ENCODE measurements around the gene TRPV5. TPM values are rescaled to one million over a fixed set of nuclear protein-coding genes. Genes with fewer than 3 reads are reported as not detected.

TRPV5 gene
- total RNA-seq, 4 donors from 2014 or later: not detected

DNA sequence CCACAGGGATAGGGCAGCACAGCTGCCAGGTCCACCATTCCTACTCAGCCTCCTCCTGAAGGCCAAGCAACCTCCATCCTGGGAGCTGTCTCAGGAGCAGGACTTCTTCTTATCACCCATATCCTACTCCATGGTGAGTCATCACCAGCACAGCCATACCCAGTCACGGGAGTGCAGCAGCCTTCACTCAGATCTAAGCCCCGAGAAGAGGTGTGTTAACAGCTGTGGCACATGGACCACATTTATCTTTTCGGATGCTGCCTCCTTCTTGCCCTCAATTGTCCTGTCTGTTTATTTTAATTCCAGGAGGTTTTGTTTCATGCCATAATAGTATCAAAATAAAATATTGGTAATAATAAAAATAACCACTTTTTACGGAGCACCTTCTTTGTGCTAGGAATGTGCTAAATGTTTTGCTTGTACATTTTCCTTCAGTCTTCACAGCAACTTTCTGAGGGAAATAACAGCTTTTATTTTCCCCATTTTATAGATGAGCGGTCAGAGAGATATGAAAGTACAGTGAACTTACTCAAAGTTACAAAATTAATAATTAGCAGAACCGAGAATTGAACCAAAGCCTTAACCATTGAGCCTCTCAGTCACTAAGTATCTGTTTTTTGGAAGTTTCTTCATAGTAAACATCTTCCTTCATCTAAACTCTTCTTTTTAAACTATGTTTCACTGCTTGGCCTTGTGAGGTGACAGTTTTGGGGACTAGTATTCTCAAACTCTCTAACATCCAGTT is 31.1 kb upstream of the TRPV5 start:
- H3K4me1 ChIP-seq: no peaks in the 10 kb centered on the region
- intact Hi-C loops (cut with DNase I; ENCODE audit: low total_unique reads) (no loop called here), in situ Hi-C loops (cut with MboI; ENCODE audit: low pct_ligation_motif_present in 1 of 4, low pct_unique_long_range_greater_than_20kb in 1 of 4, low sequenced_read_pairs in 3 of 4) (no loop called here)
- peaks cover 13% of the 10 kb centered on the region for H3K27me3 ChIP-seq
- TF ChIP-seq POLR2AphosphoS5 (IDR thresholded peaks at IDR 0.05): no peak
- WGBS, 2 donors (ENCODE audit: low coverage in 1 of 2): 75 to 82% methylated on average over 5 to 6 of the region's 6 CpGs
- DNase-seq: no peak
- H3K4me3 ChIP-seq: no peak overlapping the region
- no peaks in the 10 kb centered on the region for H3K9me3 ChIP-seq
- no peak overlapping the region for H3K27ac ChIP-seq
- no peaks in the 10 kb centered on the region for H3K36me3 ChIP-seq

DNA sequence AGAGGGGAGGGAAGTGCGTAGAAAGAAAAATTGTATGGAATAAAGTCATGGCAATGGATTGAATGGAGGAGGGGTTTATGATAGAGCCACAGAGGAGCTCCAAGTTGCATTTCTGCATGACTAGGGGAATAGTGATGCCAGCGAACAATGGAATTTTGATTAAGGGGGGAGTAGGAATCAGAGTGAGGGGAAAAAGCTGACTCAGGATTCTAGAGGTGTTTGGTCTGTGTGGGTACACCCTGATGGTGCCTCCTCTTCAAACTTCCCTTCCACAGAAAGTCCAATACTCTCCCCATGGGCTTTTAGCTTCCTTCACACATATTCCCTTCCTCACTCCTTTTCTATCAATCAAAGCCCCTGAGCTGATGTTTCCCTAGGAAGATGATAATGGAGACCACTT is 30.4 kb upstream of the TRPV5 start:
- DNase-seq: no peak
- no peaks in the 10 kb centered on the region for H3K4me1 ChIP-seq

DNA sequence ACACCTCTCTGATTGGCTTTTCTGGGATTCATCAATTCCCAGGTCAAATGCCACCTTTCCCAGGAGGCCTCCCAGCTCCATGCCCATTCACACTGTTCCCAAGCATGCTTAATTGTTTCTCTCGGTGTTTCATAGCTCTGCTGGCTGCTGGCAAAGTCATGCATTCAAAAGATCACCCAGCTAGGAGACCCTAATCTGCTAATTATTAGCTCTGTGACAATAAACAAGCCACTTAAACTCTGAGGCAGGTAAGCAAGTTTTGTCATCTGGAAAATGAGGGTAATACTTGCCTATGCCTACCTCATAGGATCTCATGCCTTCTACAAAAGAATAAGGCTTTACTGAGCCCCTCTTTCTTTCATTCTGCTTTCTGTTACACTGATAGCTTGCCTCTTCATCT is 29.4 kb upstream of the TRPV5 start:
- TF ChIP-seq, protein P1, sequence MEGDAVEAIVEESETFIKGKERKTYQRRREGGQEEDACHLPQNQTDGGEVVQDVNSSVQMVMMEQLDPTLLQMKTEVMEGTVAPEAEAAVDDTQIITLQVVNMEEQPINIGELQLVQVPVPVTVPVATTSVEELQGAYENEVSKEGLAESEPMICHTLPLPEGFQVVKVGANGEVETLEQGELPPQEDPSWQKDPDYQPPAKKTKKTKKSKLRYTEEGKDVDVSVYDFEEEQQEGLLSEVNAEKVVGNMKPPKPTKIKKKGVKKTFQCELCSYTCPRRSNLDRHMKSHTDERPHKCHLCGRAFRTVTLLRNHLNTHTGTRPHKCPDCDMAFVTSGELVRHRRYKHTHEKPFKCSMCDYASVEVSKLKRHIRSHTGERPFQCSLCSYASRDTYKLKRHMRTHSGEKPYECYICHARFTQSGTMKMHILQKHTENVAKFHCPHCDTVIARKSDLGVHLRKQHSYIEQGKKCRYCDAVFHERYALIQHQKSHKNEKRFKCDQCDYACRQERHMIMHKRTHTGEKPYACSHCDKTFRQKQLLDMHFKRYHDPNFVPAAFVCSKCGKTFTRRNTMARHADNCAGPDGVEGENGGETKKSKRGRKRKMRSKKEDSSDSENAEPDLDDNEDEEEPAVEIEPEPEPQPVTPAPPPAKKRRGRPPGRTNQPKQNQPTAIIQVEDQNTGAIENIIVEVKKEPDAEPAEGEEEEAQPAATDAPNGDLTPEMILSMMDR (IDR thresholded peaks at IDR 0.05): no peak
- no peak for TF ChIP-seq POLR2AphosphoS5 (IDR thresholded peaks at IDR 0.05)
- TF ChIP-seq POLR2A (IDR thresholded peaks at IDR 0.05): no peak
- no peak for TF ChIP-seq EP300 (IDR thresholded peaks at IDR 0.05; ENCODE audit: low read depth)
- Histone ChIP-seq H3K4me3 (no peak overlapping the region), H3K9me3 (no peaks in the 10 kb centered on the region), H3K4me1 (no peaks in the 10 kb centered on the region), H3K36me3 (no peaks in the 10 kb centered on the region), H3K27ac (no peak overlapping the region), H3K27me3 (peaks cover 8% of the 10 kb centered on the region)
- intact Hi-C loops (cut with DNase I; ENCODE audit: low total_unique reads): no loop called here
- WGBS, 2 donors (ENCODE audit: low coverage in 1 of 2): 42 to 100% methylated on average over 1 of the region's 1 CpG
- in situ Hi-C loops (cut with MboI; ENCODE audit: low pct_ligation_motif_present in 1 of 4, low pct_unique_long_range_greater_than_20kb in 1 of 4, low sequenced_read_pairs in 3 of 4): no loop called here
- DNase-seq: no peak

More for the DNA sequence above, 30.4 kb upstream of the TRPV5 start:
- no peaks in the 10 kb centered on the region for H3K36me3 ChIP-seq
- 90 to 93% methylated on average over 2 of the region's 2 CpGs for WGBS, 2 donors (ENCODE audit: low coverage in 1 of 2)
- intact Hi-C loops (cut with DNase I; ENCODE audit: low total_unique reads) (no loop called here), in situ Hi-C loops (cut with MboI; ENCODE audit: low pct_ligation_motif_present in 1 of 4, low pct_unique_long_range_greater_than_20kb in 1 of 4, low sequenced_read_pairs in 3 of 4) (no loop called here)
- no peaks in the 10 kb centered on the region for H3K9me3 ChIP-seq
- H3K27me3 ChIP-seq: peaks cover 13% of the 10 kb centered on the region
- no peak overlapping the region for H3K27ac ChIP-seq
- H3K4me3 ChIP-seq: no peak overlapping the region
- TF ChIP-seq, protein P1 (IDR thresholded peaks at IDR 0.05): no peak
- TF ChIP-seq POLR2A (IDR thresholded peaks at IDR 0.05) (no peak), POLR2AphosphoS5 (IDR thresholded peaks at IDR 0.05) (no peak), EP300 (IDR thresholded peaks at IDR 0.05; ENCODE audit: low read depth) (no peak)

DNA sequence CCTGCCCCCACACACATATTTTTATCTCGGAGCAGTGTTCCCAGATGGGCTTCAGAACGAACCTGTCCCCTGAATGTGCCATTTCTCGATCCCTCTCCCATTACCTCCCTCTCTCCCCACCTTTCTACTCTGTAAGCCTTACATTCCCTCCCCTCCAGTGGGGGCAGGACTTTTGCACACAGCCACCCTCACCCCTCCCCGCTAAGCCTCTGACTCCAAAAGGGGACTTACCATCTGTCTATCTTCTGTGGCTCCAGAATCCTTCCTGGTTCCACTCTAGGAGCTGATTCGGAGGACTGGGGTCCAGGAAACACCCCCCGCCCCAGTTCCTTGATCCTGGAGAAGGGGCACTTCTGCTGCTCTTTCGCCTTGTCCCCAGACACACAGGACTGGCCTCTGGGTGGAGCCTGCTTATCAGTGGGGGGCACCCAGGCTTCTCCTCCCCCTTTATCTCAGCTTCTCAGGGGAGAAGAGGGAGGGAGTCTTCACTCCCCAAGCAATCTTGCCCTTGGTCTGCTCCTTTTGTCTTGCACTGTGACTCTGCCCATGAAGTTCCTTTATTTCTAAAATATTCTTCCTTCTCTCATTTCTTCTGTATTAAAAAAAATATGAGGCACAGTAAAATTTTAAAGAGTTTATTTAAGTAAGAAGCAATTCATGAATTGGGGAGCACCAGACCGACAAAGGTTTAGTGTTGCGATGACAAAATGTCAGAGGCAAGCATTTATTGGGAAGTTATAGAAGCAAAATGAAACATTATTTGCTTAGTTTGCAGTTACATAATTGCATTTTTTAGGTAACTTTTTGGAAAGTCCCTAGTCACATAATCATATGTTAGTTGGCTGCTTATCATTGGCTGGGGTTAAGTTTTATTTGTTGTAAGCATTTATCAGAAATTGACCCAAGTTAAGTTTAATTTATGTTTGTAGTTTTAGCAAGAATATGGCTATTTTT is 28.7 kb upstream of the TRPV5 start, which contains the start of gene KEL:
KEL (minus strand) TSS at position 391 of the 954 bp plus-strand sequence; CDS start at position 234, 157 bp downstream.
- H3K4me1 ChIP-seq: no peaks in the 10 kb centered on the region
- TF ChIP-seq EP300 (IDR thresholded peaks at IDR 0.05; ENCODE audit: low read depth): no peak
- no peak for TF ChIP-seq POLR2A (IDR thresholded peaks at IDR 0.05)
- TF ChIP-seq, protein P1 (IDR thresholded peaks at IDR 0.05): no peak
- no peak for TF ChIP-seq POLR2AphosphoS5 (IDR thresholded peaks at IDR 0.05)
- intact Hi-C loops (cut with DNase I; ENCODE audit: low total_unique reads): no loop called here
- H3K27me3 ChIP-seq: peaks cover 8% of the 10 kb centered on the region
- no peak within 1 kb of the TSS for H3K27ac ChIP-seq
- in situ Hi-C loops (cut with MboI; ENCODE audit: low pct_ligation_motif_present in 1 of 4, low pct_unique_long_range_greater_than_20kb in 1 of 4, low sequenced_read_pairs in 3 of 4): no loop called here
- WGBS, 2 donors (ENCODE audit: low coverage in 1 of 2): 75 to 83% methylated on average over 4 to 9 of the region's 9 CpGs
- no peaks in the 10 kb centered on the region for H3K36me3 ChIP-seq
- H3K4me3 ChIP-seq: no peak within 1 kb of the TSS
- DNase-seq: no peak
- no peaks in the 10 kb centered on the region for H3K9me3 ChIP-seq

Measured in transverse colon (tissue), 4 donors.